ENCODE data around the gene ELOVL3. TPM values are rescaled to one million over a fixed set of nuclear protein-coding genes. Genes with fewer than 3 reads are reported as not detected.
"Not testable (repeated sequence)": the region's sequence is repeated elsewhere in the genome, so short reads cannot be mapped to it uniquely, and the experiment has no call there.

Gene ELOVL3
- total and polyA plus RNA-seq, 8 donors, result 0.12 to 0.92 (median 0.58) TPM

- Histone ChIP-seq H3K27ac (no peak overlapping the region), H3K4me3 (peak overlapping the region in 1 of 2 donors; percentile 95), H3K9me3 (no peaks in the 10 kb centered on the region), H3K4me1 (peaks cover 20 to 35% of the 10 kb centered on the region in 2 donors), H3K36me3 (no peaks in the 10 kb centered on the region), H3K27me3 (no peaks in the 10 kb centered on the region)
- intact Hi-C loops (cut with DNase I), result no loop called here
- no peak for DNase-seq
- no peak for ATAC-seq
- TF ChIP-seq CTCF (IDR thresholded peaks at IDR 0.05), result no peak
Observed at GRCh38 chr10:102247734-102248133, 21.6 kb downstream of the ELOVL3 start.

GRCh38 chr10:102252508-102252907 is 26.4 kb downstream of the ELOVL3 start:
- H3K4me1 ChIP-seq, result peaks cover 6 to 13% of the 10 kb centered on the region in 2 donors
- H3K4me3 ChIP-seq; H3K36me3 ChIP-seq; DNase-seq; H3K27me3 ChIP-seq; ATAC-seq; H3K27ac ChIP-seq; intact Hi-C loops (cut with DNase I); H3K9me3 ChIP-seq: not testable (repeated sequence)

DNA sequence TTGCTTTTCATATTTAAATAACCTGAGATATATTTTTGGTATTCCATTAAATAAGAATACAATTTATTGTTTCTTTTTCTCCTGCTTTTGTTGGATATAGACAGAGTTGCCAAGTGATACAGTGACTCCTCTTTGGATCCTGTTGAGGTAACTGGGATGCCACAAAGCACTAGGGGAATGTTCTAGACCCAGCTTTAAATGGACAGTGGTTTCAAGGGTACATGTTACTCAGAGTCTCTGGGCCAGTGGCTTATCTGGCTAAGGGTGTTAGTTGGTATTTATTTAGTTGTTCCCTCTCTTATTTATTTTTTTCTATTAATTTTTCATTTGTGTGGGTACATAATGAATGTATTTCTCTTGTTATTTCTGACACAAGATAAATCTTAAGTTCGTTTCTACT is 28.3 kb downstream of the ELOVL3 start:
- no peak for TF ChIP-seq CTCF (IDR thresholded peaks at IDR 0.05)
- Histone ChIP-seq H3K4me3 (no peak overlapping the region), H3K9me3 (no peaks in the 10 kb centered on the region), H3K36me3 (peaks cover 0 to 8% of the 10 kb centered on the region in 2 donors), H3K27me3 (no peaks in the 10 kb centered on the region), H3K27ac (no peak overlapping the region), H3K4me1 (no peaks in the 10 kb centered on the region)
- intact Hi-C loops (cut with DNase I), result no loop called here
- ATAC-seq (no peak), DNase-seq (no peak)

- no peak for DNase-seq
- Histone ChIP-seq H3K4me1 (no peaks in the 10 kb centered on the region), H3K27me3 (no peaks in the 10 kb centered on the region), H3K9me3 (no peaks in the 10 kb centered on the region), H3K36me3 (peaks cover 0 to 18% of the 10 kb centered on the region in 2 donors), H3K4me3 (no peak overlapping the region), H3K27ac (no peak overlapping the region)
- intact Hi-C loops (cut with DNase I), result no loop called here
- TF ChIP-seq CTCF (IDR thresholded peaks at IDR 0.05), result no peak
- ATAC-seq, result no peak
Observed at GRCh38 chr10:102255404-102255803, 29.3 kb downstream of the ELOVL3 start.

DNA sequence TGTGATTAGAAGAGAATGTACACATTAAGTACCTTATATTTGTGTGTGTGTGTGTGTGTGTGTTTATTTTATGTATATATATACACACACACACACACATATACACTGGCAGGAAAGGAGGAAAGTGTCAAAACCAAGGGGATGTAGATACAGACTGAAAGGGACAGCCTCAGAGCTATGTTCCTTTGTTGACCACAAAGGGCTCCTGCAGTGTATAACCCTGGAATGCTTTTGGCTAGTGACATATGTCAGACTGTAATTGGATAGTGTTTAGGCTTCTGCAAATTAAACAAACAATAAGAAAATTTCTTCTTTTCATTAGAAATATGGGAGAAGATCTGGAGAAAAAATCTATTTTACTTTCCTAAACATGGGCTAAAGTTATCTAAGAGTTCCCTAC is 35.1 kb downstream of the ELOVL3 start:
- TF ChIP-seq CTCF (IDR thresholded peaks at IDR 0.05), result no peak
- H3K36me3 ChIP-seq, result peaks cover 0 to 40% of the 10 kb centered on the region in 2 donors
- H3K27ac ChIP-seq, result no peak overlapping the region
- intact Hi-C loops (cut with DNase I), result no loop called here
- no peak for DNase-seq
- H3K27me3 ChIP-seq, result no peaks in the 10 kb centered on the region
- H3K9me3 ChIP-seq, result no peaks in the 10 kb centered on the region
- H3K4me1 ChIP-seq, result peaks cover 0 to 1% of the 10 kb centered on the region in 2 donors
- no peak overlapping the region for H3K4me3 ChIP-seq
- ATAC-seq, result no peak

DNA sequence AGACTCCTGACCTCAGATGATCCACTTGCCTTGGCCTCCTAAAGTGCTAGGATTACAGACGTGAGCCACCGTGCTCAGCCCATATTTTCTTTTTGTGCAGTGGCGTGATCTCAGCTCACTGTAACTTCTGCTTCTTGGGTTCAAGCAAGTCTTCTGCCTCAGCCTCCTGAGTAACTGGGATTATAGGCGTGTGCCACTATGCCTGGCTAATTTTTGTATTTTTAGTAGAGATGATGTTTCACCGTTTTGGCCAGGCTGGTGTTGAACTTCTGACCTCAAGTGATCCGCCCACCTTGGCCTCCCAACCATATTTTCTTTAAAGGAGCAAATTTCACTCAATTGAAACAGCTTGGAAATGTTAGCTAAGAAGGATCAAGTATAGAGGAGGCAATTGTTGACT is 35.7 kb downstream of the ELOVL3 start:
- H3K27ac ChIP-seq, result no peak overlapping the region
- no peaks in the 10 kb centered on the region for H3K27me3 ChIP-seq
- H3K9me3 ChIP-seq, result no peaks in the 10 kb centered on the region
- TF ChIP-seq CTCF (IDR thresholded peaks at IDR 0.05), result no peak
- H3K4me3 ChIP-seq, result no peak overlapping the region
- DNase-seq (no peak), ATAC-seq (no peak)
- peaks cover 0 to 40% of the 10 kb centered on the region in 2 donors for H3K36me3 ChIP-seq
- intact Hi-C loops (cut with DNase I), result no loop called here
- peaks cover 0 to 7% of the 10 kb centered on the region in 2 donors for H3K4me1 ChIP-seq
